H9 (cell line): ENCODE data around the gene RELB. TPM values are rescaled to one million over a fixed set of nuclear protein-coding genes. Genes with fewer than 3 reads are reported as not detected.
A peak's percentile ranks its signal among the peaks of the same experiment; 100 is the strongest.

Experiments
- DNase-seq: peaks from one replicate; pipeline ENCODE4 v3.0.0-alpha.2; 2017
- H2AFZ ChIP-seq: one replicate; pipeline ENCODE4 v1.6.1; 2013; ENCODE audit warnings: mild to moderate bottlenecking, low read length, control low read depth, moderate library complexity
- H2AK5ac ChIP-seq: 2 replicates; pipeline ENCODE4 v1.6.1; 2013; ENCODE audit warnings: low read length, control low read depth, mixed read lengths; ENCODE audit not compliant: insufficient read length
- H2BK120ac ChIP-seq: one replicate; pipeline ENCODE4 v1.6.1; 2013; ENCODE audit warnings: low read depth, mild to moderate bottlenecking, low read length, control low read depth, inconsistent platforms; ENCODE audit not compliant: poor library complexity, severe bottlenecking
- H2BK12ac ChIP-seq: 2 replicates; pipeline ENCODE4 v1.6.1; 2013; ENCODE audit warnings: low read length, control low read depth, mixed read lengths, low read depth; ENCODE audit not compliant: insufficient read length
- H2BK15ac ChIP-seq: 2 replicates; pipeline ENCODE4 v1.6.1; 2013; ENCODE audit warnings: low read depth, low read length, control low read depth
- H2BK20ac ChIP-seq: one replicate; pipeline ENCODE4 v1.6.1; 2013; ENCODE audit warnings: low read depth, mild to moderate bottlenecking, low read length, control low read depth, inconsistent platforms; ENCODE audit not compliant: poor library complexity, severe bottlenecking
- H2BK5ac ChIP-seq: 2 replicates; pipeline ENCODE4 v1.6.1; 2013; ENCODE audit warnings: low read length, control low read depth, mixed read lengths; ENCODE audit not compliant: insufficient read length
- H3K14ac ChIP-seq: 2 replicates; pipeline ENCODE4 v1.6.1; 2013; ENCODE audit warnings: low read length, control low read depth; ENCODE audit not compliant: insufficient read depth
- H3K18ac ChIP-seq: 2 replicates; pipeline ENCODE4 v1.6.1; 2013; ENCODE audit warnings: low read depth, mild to moderate bottlenecking, mixed read lengths, low read length, control low read depth; ENCODE audit not compliant: insufficient read length
- H3K23ac ChIP-seq: 2 replicates; pipeline ENCODE4 v1.6.1; 2013; ENCODE audit warnings: low read length, control low read depth, mixed read lengths, low read depth; ENCODE audit not compliant: insufficient read length
- H3K23me2 ChIP-seq: 2 replicates; pipeline ENCODE4 v1.6.1; 2013; ENCODE audit warnings: low read depth, mild to moderate bottlenecking, mixed read lengths, low read length, control low read depth; ENCODE audit not compliant: insufficient read length, poor library complexity, severe bottlenecking
- H3K27ac ChIP-seq: 2 replicates; pipeline ENCODE4 v1.5.1; 2013; ENCODE audit warnings: low read length, control low read depth, mixed read lengths, low read depth; ENCODE audit not compliant: insufficient read length
- H3K27me3 ChIP-seq: 2 replicates; pipeline ENCODE4 v1.6.1; 2013; ENCODE audit warnings: low read length, control low read depth, inconsistent platforms; ENCODE audit not compliant: insufficient read depth
- H3K4ac ChIP-seq: 2 replicates; pipeline ENCODE4 v1.6.1; 2013; ENCODE audit warnings: low read depth, mild to moderate bottlenecking, control low read depth, inconsistent platforms, low read length, moderate library complexity
- H3K4me1 ChIP-seq: 2 replicates; pipeline ENCODE4 v1.6.1; 2013; ENCODE audit warnings: low read length, control low read depth, inconsistent platforms; ENCODE audit not compliant: insufficient read depth
- H3K4me2 ChIP-seq: 2 replicates; pipeline ENCODE4 v1.6.1; 2013; ENCODE audit warnings: low read length, control low read depth, mixed read lengths; ENCODE audit not compliant: insufficient read length, insufficient read depth
- H3K56ac ChIP-seq: 2 replicates; pipeline ENCODE4 v1.6.1; 2013; ENCODE audit warnings: low read depth, mild to moderate bottlenecking, mixed read lengths, low read length, control low read depth; ENCODE audit not compliant: insufficient read length
- H3K79me1 ChIP-seq: 2 replicates; pipeline ENCODE4 v1.6.1; 2013; ENCODE audit warnings: low read depth, mild to moderate bottlenecking, moderate library complexity, low read length, control low read depth, inconsistent platforms; ENCODE audit not compliant: insufficient read depth, poor library complexity, severe bottlenecking
- H3K79me2 ChIP-seq: 2 replicates; pipeline ENCODE4 v1.6.1; 2013; ENCODE audit warnings: low read length, control low read depth, inconsistent platforms; ENCODE audit not compliant: insufficient read depth
- H3K9ac ChIP-seq: 2 replicates; pipeline ENCODE4 v1.6.1; 2013; ENCODE audit warnings: low read length, control low read depth, mixed read lengths; ENCODE audit not compliant: insufficient read length; ENCODE audit errors: extremely low read depth
- H3K9me3 ChIP-seq: one replicate; pipeline ENCODE4 v1.6.1; 2013; ENCODE audit warnings: low read depth, low read length, inconsistent platforms; ENCODE audit not compliant: control insufficient read depth
- H3T11ph ChIP-seq: one replicate; pipeline ENCODE4 v1.6.1; 2013; ENCODE audit warnings: mild to moderate bottlenecking, low read length, control low read depth, inconsistent platforms
- H4K20me1 ChIP-seq: one replicate; pipeline ENCODE4 v1.6.1; 2013; ENCODE audit not compliant: control insufficient read depth, insufficient read length, insufficient read depth
- H4K5ac ChIP-seq: 2 replicates; pipeline ENCODE4 v1.6.1; 2013; ENCODE audit warnings: low read depth, mild to moderate bottlenecking, mixed read lengths, low read length, control low read depth; ENCODE audit not compliant: insufficient read length
- H4K8ac ChIP-seq: replicated peaks from 2 replicates; pipeline ENCODE4 v1.6.1; 2013; ENCODE audit warnings: low read length, control low read depth, mixed read lengths, low read depth; ENCODE audit not compliant: insufficient read length
- H4K91ac ChIP-seq: 2 replicates; pipeline ENCODE4 v1.6.1; 2013; ENCODE audit warnings: low read depth, mild to moderate bottlenecking, moderate library complexity, mixed read lengths, low read length, control low read depth; ENCODE audit not compliant: insufficient read length
- H3K27ac Mint-ChIP-seq, 3 experiments: 2 replicates in 2 of 3; 3 replicates in 1 of 3; pipeline ENCODE4 v1.8.0; 2020 to 2021; ENCODE audit warnings: mixed read lengths in 3 of 3, mild to moderate bottlenecking in 1 of 3, moderate library complexity in 1 of 3
- H3K27me3 Mint-ChIP-seq: 2 replicates; pipeline ENCODE4 v1.8.0; 2021; ENCODE audit warnings: low read depth, mild to moderate bottlenecking, moderate library complexity, mixed read lengths
- H3K36me3 Mint-ChIP-seq, 3 experiments: 2 replicates in 2 of 3; 3 replicates in 1 of 3; pipeline ENCODE4 v1.8.0; 2020 to 2021; ENCODE audit warnings: low read depth in 3 of 3, mixed read lengths in 3 of 3; ENCODE audit not compliant: insufficient read depth in 1 of 3
- H3K4me1 Mint-ChIP-seq, 2 experiments: 2 replicates each; pipeline ENCODE4 v1.8.0; 2020; ENCODE audit warnings: mixed read lengths in 2 of 2
- H3K4me3 Mint-ChIP-seq, 2 experiments: 2 replicates in 1 of 2; 3 replicates in 1 of 2; pipeline ENCODE4 v1.8.0; 2020 to 2021; ENCODE audit warnings: mild to moderate bottlenecking in 2 of 2, mixed read lengths in 2 of 2, moderate library complexity in 1 of 2
- H3K9me3 Mint-ChIP-seq, 2 experiments: 2 replicates in 1 of 2; 3 replicates in 1 of 2; pipeline ENCODE4 v1.8.0; 2020; ENCODE audit warnings: mild to moderate bottlenecking in 2 of 2, mixed read lengths in 2 of 2, moderate library complexity in 1 of 2
- WGBS: extraction: QIAGEN DNeasy Blood & Tissue Kit; methylation state at CpG from one replicate; pipeline ENCODE4 v1.1.7; 2013; ENCODE audit warnings: missing lambda C conversion rate, low lambda C conversion rate, mixed read lengths; ENCODE audit not compliant: insufficient read length; ENCODE audit errors: extremely low coverage; 5-methylcytosine and 5-hydroxymethylcytosine counted together
- total RNA-seq: library from RNA; stranded (reverse); gene quantifications from 2 replicates; pipeline ENCODE4 v1.2.1, GENCODE V29; 2021
- TF ChIP-seq, protein P1 (sequence below): fragments of 200-600 bp; sonication (generic); conservative IDR thresholded peaks from 3 replicates; pipeline ENCODE4 v1.8.0; 2021; ENCODE audit warnings: antibody characterized with exemption, mild to moderate bottlenecking

RELB gene
- total RNA-seq, 1 experiment from 2014 or later, result 13.7 TPM

DNA sequence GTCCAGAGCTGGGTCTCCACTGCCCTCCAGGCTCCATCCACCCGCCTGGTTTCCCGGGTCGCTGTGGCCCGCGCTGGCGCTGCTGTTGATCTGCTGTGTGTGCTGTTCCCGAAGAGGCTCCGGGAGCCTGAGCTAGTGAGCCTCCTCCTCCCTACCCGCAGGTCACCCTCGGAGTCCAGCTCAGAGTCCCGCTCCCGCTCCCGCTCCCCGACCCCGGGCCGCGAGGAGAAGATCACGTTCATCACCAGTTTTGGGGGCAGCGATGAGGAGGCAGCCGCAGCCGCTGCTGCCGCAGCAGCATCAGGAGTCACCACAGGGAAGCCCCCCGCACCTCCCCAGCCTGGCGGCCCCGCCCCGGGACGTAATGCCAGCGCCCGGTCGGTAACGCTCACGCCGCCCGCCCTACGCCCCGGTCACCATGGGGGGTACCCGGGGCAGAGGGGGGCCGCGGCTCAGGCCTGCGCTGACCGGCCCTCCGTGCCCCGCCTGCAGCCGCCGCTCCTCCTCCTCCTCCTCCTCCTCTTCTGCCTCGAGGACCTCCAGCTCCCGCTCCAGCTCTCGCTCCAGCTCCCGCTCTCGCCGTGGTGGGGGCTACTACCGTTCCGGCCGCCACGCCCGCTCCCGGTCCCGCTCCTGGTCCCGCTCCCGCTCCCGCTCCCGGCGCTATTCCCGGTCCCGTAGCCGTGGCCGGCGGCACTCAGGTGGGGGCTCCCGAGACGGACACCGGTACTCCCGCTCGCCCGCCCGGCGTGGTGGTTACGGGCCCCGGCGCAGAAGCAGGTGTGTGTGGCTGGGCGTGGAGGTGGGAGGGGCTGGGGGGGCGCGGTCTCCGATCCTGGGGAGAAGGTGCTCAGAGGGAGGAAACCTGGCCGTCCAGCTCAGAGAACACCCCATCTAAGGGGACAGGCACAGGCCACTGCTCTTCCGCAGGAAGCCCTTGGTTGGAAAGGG, 62.9 kb downstream of the RELB start:
- Histone ChIP-seq H2BK5ac (no peak overlapping the region), H3K27ac (no peak overlapping the region), H3K9ac (no peak overlapping the region), H3K14ac (no peak overlapping the region), H3K18ac (no peak overlapping the region), H4K8ac (no peak overlapping the region), H3K23me2 (no peaks in the 10 kb centered on the region), H2AK5ac (no peak overlapping the region), H3K56ac (no peak overlapping the region), H3K9me3 (no peaks in the 10 kb centered on the region), H4K5ac (no peak overlapping the region), H2BK20ac (no peak overlapping the region), H2BK15ac (no peak overlapping the region), H3K4me2 (no peak overlapping the region), H3K23ac (no peak overlapping the region), H3T11ph (no peak overlapping the region), H4K20me1 (no peaks in the 10 kb centered on the region), H3K4me1 (no peaks in the 10 kb centered on the region), H2BK120ac (no peak overlapping the region), H3K79me1 (no peaks in the 10 kb centered on the region), H3K27me3 (no peaks in the 10 kb centered on the region), H4K91ac (no peak overlapping the region), H2BK12ac (no peak overlapping the region), H2AFZ (no peak overlapping the region), H3K79me2 (no peaks in the 10 kb centered on the region), H3K4ac (no peak overlapping the region)
- WGBS, result no CpG with 5 or more reads among the region's 85 CpGs
- TF ChIP-seq, protein P1, sequence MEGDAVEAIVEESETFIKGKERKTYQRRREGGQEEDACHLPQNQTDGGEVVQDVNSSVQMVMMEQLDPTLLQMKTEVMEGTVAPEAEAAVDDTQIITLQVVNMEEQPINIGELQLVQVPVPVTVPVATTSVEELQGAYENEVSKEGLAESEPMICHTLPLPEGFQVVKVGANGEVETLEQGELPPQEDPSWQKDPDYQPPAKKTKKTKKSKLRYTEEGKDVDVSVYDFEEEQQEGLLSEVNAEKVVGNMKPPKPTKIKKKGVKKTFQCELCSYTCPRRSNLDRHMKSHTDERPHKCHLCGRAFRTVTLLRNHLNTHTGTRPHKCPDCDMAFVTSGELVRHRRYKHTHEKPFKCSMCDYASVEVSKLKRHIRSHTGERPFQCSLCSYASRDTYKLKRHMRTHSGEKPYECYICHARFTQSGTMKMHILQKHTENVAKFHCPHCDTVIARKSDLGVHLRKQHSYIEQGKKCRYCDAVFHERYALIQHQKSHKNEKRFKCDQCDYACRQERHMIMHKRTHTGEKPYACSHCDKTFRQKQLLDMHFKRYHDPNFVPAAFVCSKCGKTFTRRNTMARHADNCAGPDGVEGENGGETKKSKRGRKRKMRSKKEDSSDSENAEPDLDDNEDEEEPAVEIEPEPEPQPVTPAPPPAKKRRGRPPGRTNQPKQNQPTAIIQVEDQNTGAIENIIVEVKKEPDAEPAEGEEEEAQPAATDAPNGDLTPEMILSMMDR, result no peak
- Mint-ChIP-seq H3K4me1 (peaks cover 8 to 18% of the 10 kb centered on the region in 2 experiments), H3K27ac (peak overlapping the region in 1 of 3 experiments; percentile 55; a peak in 1 of 7 replicates), H3K27me3 (no peaks in the 10 kb centered on the region), H3K4me3 (no peak overlapping the region), H3K36me3 (peaks cover 44 to 76% (median 61%) of the 10 kb centered on the region in 3 experiments; a peak in 6 of 7 replicates), H3K9me3 (no peaks in the 10 kb centered on the region)
- no peak for DNase-seq
